ENCODE data around the gene BUB3.

BUB3 gene

GRCh38 chr10:123154092-123154710 lies at the start of gene BUB3:
Gene BUB3, plus strand, starts transcription at chr10:123154402. Its CDS starts 516 bp downstream, at chr10:123154918.
- peak; percentile 97 for DNase-seq

- DNase-seq = no peak
These were observed 44.7 kb upstream of the BUB3 start for GRCh38 chr10:123109466-123109865.

- DNase-seq = no peak
These were observed 36.4 kb upstream of the BUB3 start for GRCh38 chr10:123117644-123118417.

GRCh38 chr10:123119081-123119480 lies 35.1 kb upstream of the BUB3 start:
- no peak for DNase-seq

- no peak for DNase-seq
These were observed 28.0 kb upstream of the BUB3 start for GRCh38 chr10:123126246-123126645.

GRCh38 chr10:123129618-123130271 lies 24.5 kb upstream of the BUB3 start:
- DNase-seq = no peak

GRCh38 chr10:123132576-123133477 lies 21.4 kb upstream of the BUB3 start:
- peak; percentile 92 for DNase-seq

GRCh38 chr10:123133541-123134342 lies 20.5 kb upstream of the BUB3 start:
- DNase-seq = no peak

GRCh38 chr10:123134343-123134914 lies 19.8 kb upstream of the BUB3 start:
- DNase-seq = no peak

GRCh38 chr10:123134915-123135414 lies 19.2 kb upstream of the BUB3 start:
- DNase-seq = no peak

GRCh38 chr10:123135415-123136141 lies 18.6 kb upstream of the BUB3 start, which contains the start of gene HMX3:
Gene HMX3, plus strand, starts transcription at chr10:123135970. Its CDS starts 81 bp downstream, at chr10:123136051.
- peak; percentile 40 for DNase-seq

- no peak for DNase-seq
These were observed 17.9 kb upstream of the BUB3 start for GRCh38 chr10:123136221-123136805.

GRCh38 chr10:123136806-123137642 lies 17.2 kb upstream of the BUB3 start:
- DNase-seq = no peak

GRCh38 chr10:123139165-123139520 lies 15.1 kb upstream of the BUB3 start:
- no peak for DNase-seq

GRCh38 chr10:123139521-123140163 lies 14.6 kb upstream of the BUB3 start:
- DNase-seq = no peak

GRCh38 chr10:123140164-123140982 lies 13.8 kb upstream of the BUB3 start:
- DNase-seq = no peak

- DNase-seq = no peak
These were observed 13.2 kb upstream of the BUB3 start for GRCh38 chr10:123140983-123141390.

Data from stimulated activated CD4-positive, alpha-beta T cell treated with anti-CD3 and anti-CD28 coated beads, Interleukin-4, amount 100 ng/mL, for 24 hours (primary cell).